ENCODE measurements around the gene WDR88. TPM values are rescaled to one million over a fixed set of nuclear protein-coding genes. Genes with fewer than 3 reads are reported as not detected.

The WDR88 gene
- total and polyA plus RNA-seq, 2 of the 8 experiments (the other 6 are each of a cell fraction or from before 2014, with no cell fraction given), result not detected

GRCh38 chr19:33205531-33206260 lies 73.8 kb downstream of the WDR88 start (continued):
- no peak for TF ChIP-seq ATF2 (IDR thresholded peaks at IDR 0.05; ENCODE audit: low read length)
- no peak for TF ChIP-seq E2F6 (IDR thresholded peaks at IDR 0.05)
- TF ChIP-seq ZNF274 (IDR thresholded peaks at IDR 0.05; ENCODE audit: borderline replicate concordance, extremely low read depth, low read length), result no peak
- no peak for TF ChIP-seq CTBP2 (IDR thresholded peaks at IDR 0.05; ENCODE audit: borderline replicate concordance, insufficient read depth, insufficient read length, low read length)
- TF ChIP-seq EZH2 (IDR thresholded peaks at IDR 0.05; ENCODE audit: low read depth, low read length, severe bottlenecking), result no peak
- TF ChIP-seq KDM5A (IDR thresholded peaks at IDR 0.05; ENCODE audit: low read length), result no peak

Measured in H1 (cell line).